ENCODE data around the gene PCSK4.

DNA sequence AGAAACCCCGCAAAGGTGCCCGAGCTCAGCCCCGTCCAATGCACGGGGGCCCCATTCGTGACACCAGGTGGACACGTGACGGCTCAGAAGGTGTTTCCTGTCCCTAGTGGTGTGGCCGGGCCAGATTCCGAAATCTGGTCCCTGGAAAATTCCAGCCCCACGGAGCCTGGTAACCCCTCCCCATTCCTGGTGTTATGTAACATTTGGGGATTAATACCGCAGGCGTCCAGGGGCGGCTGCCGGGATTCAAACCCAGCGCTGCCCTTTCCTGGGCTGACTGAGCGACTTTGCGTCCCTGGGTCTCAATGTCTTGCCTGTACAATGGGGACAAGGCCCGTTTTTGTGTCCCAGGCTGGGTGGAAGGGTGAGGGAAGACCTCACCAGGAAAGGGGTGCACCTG, 32.7 kb upstream of the PCSK4 start:
- TF ChIP-seq, protein P1, sequence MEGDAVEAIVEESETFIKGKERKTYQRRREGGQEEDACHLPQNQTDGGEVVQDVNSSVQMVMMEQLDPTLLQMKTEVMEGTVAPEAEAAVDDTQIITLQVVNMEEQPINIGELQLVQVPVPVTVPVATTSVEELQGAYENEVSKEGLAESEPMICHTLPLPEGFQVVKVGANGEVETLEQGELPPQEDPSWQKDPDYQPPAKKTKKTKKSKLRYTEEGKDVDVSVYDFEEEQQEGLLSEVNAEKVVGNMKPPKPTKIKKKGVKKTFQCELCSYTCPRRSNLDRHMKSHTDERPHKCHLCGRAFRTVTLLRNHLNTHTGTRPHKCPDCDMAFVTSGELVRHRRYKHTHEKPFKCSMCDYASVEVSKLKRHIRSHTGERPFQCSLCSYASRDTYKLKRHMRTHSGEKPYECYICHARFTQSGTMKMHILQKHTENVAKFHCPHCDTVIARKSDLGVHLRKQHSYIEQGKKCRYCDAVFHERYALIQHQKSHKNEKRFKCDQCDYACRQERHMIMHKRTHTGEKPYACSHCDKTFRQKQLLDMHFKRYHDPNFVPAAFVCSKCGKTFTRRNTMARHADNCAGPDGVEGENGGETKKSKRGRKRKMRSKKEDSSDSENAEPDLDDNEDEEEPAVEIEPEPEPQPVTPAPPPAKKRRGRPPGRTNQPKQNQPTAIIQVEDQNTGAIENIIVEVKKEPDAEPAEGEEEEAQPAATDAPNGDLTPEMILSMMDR (conservative IDR thresholded peaks at IDR 0.05) = no peak
- TF ChIP-seq ZFX (IDR thresholded peaks at IDR 0.05) = no peak

Data from C4-2B (cell line).